ENCODE data around the gene SPHK1.

- TF ChIP-seq POLR2AphosphoS5 (IDR thresholded peaks at IDR 0.05), result no peak
- no peak for TF ChIP-seq MXI1 (conservative IDR thresholded peaks at IDR 0.05; ENCODE audit: poor library complexity, severe bottlenecking)
- TF ChIP-seq CTCF (IDR thresholded peaks at IDR 0.05; ENCODE audit: poor library complexity, severe bottlenecking), result no peak
These were observed 2.8 kb downstream of the SPHK1 start for GRCh38 chr17:76386966-76387765.

Measured in neural cell (in vitro differentiated cells).